ENCODE data around the gene MAP2K6.

The MAP2K6 gene

DNA sequence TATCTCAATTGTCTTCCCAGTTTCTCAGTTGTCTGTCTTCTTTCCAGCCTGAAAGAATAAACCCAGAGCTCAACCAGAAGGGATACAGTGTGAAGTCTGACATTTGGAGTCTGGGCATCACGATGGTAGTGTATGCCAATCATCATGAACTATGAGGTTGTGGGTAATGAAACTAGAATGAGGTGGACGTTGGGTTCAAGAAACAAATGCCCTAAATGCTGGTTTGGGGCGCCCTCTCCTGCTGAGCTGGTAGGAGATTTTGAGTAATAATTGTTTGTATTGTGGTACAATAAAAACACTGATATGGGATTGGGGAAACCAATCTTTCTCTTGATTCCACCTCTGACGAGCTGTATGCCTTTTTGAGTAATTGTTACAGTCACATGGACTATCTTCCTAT, 110.4 kb downstream of the MAP2K6 start:
- TF ChIP-seq, protein P1, sequence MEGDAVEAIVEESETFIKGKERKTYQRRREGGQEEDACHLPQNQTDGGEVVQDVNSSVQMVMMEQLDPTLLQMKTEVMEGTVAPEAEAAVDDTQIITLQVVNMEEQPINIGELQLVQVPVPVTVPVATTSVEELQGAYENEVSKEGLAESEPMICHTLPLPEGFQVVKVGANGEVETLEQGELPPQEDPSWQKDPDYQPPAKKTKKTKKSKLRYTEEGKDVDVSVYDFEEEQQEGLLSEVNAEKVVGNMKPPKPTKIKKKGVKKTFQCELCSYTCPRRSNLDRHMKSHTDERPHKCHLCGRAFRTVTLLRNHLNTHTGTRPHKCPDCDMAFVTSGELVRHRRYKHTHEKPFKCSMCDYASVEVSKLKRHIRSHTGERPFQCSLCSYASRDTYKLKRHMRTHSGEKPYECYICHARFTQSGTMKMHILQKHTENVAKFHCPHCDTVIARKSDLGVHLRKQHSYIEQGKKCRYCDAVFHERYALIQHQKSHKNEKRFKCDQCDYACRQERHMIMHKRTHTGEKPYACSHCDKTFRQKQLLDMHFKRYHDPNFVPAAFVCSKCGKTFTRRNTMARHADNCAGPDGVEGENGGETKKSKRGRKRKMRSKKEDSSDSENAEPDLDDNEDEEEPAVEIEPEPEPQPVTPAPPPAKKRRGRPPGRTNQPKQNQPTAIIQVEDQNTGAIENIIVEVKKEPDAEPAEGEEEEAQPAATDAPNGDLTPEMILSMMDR (conservative IDR thresholded peaks at IDR 0.05; ENCODE audit: low read depth, low read length), result peak; percentile 39
- peak; percentile 21 for DNase-seq (ENCODE audit: low read depth)
- H3K4me3 ChIP-seq (ENCODE audit: low read depth, low read length), result no peak overlapping the region

DNA sequence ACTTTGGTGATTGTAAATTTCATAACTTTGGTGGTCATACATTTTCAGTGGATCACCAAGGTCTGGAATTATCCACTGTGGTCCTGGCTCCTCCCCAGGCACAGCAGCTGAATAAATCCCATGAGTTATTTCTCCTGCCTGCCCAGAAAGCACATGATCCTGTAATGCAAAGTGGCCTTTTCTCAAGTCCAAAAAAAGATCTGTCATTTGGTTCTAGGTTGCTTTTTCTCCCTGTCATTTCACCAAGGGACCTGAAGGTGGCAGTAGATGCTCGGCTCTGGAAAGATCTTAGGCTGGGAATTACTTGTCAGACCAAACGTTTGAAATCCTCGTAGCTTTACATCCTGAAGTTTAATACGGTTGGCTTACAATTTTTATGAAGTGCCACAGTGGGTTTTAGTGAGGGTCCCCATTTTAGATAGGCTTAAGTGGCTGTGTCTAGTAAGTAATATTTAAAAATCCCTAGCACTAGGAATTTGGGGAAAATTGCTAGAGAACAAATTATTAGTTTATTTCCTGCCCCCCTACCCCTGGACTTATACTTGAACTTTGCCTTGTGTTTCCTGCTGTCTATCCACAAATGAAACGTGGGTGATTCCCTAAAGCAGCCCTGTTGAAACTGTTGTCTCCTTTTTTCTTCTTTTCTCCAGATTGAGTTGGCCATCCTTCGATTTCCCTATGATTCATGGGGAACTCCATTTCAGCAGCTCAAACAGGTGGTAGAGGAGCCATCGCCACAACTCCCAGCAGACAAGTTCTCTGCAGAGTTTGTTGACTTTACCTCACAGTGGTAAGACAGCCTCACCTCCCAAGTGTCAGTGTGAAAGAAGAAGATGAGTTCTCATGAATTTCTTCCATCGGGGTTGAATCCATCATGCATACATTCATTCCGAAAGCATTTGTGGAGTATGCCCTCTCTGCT, 111.7 kb downstream of the MAP2K6 start:
- TF ChIP-seq, protein P1 (conservative IDR thresholded peaks at IDR 0.05; ENCODE audit: low read depth, low read length), result peak; percentile 98
- no peak overlapping the region for H3K4me3 ChIP-seq (ENCODE audit: low read depth, low read length)
- DNase-seq (ENCODE audit: low read depth), result peak; percentile 85

DNA sequence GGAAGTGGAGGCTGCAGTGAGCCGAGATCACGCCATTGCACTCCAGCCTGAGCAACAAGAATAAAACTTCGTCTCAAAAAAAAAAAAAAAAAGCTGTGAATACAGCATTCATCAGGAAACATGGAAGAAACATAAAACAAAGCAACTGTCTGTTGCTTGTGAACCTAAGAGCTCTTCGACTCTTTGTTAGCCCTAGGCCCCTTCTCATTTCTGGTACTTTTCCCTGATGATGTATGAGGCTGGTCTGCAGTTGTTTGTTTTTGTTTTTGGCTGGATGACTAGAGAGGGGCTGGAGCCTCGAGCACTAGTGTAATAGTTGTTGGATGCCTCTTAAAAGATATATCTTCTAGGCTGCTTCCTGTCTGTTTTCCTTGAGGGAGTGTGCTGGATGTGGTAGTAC, 113.5 kb downstream of the MAP2K6 start:
- H3K4me3 ChIP-seq (ENCODE audit: low read depth, low read length), result no peak overlapping the region
- DNase-seq (ENCODE audit: low read depth), result no peak
- TF ChIP-seq, protein P1 (conservative IDR thresholded peaks at IDR 0.05; ENCODE audit: low read depth, low read length), result no peak

DNA sequence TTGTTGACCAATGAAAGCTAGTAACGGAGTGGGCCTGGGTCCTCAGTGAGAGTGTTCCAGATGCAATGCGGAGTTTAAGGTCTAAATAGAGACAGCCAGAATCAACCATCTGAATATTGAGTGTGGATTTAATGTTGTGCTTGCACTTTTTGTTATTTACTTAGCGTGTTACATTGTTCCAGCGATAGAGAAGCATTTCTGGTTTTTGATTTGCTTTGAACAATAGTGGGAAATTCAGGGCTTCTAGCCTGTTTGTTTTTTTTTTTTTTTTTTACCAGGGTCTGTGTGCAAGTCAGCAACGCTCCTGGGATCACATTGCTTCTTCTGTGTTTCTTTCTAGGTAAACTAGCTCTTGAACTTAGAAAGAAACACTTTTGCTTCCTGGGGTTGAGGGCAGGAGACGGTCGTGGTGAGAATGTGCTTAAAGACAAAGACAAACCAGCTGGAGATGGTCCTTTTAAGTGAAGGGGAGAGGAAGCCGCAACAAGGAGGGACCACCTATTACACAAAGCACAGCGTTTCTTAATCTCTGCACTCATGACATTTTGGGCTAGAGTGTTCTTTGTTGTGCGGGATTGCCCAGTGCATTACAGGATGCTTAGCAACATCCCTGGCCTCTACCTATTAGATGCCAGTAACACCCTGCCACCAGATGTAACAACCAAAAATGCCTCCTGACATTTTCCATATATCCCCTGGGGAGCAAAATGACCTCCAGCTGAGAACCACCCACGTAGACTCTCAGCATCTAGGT, 119.2 kb downstream of the MAP2K6 start:
- no peak overlapping the region for H3K4me3 ChIP-seq (ENCODE audit: low read depth, low read length)
- no peak for DNase-seq (ENCODE audit: low read depth)
- TF ChIP-seq, protein P1 (conservative IDR thresholded peaks at IDR 0.05; ENCODE audit: low read depth, low read length), result no peak

DNA sequence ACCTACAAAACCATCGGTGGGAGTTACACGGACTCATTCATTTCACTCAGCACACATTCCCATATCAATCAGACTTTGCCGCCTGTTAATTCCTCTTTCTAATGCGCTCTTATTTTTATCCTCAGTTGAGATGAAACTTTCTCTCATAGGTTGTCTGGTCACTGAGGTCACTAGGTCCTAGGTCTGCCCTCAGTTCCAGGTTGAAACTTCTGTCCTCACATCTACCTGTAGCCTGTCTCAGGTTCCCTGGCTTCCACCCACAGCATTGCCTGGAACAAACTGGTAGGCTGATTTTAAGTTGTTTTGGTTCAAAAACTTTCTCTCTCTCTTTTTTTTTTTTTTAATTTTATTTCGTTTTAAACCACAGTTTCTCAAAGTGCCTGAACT, 119.7 kb downstream of the MAP2K6 start:
- TF ChIP-seq, protein P1 (conservative IDR thresholded peaks at IDR 0.05; ENCODE audit: low read depth, low read length), result no peak

DNA sequence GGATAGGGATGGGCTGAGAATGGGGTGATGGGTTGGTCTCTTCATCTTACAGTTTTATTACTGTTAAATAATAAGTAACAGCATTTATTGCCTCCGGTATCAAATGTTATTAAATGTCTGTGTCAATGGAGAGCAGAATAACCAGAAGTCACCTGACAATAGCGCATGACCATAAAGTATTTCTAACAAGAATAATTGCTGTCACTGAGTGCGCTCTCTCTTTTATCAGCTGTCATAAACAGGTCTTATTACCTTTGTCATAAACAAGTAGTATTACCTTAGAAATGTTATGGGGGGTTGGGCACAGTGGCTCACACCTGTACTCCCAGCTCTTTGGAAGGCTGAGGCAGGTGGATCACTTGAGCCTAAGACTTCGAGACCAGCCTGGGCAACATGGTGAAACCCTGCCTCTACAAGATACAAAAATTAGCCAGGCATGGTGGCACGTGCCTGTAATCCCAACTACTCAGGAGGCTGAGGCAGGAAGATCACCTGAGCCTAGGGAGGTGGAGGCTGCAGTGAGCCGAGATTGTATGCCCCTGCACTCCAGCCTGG, 120.6 kb downstream of the MAP2K6 start:
- TF ChIP-seq, protein P1 (conservative IDR thresholded peaks at IDR 0.05; ENCODE audit: low read depth, low read length), result no peak
- H3K4me3 ChIP-seq (ENCODE audit: low read depth, low read length), result no peak overlapping the region
- no peak for DNase-seq (ENCODE audit: low read depth)

More for the DNA sequence above, 119.7 kb downstream of the MAP2K6 start:
- H3K4me3 ChIP-seq (ENCODE audit: low read depth, low read length), result no peak overlapping the region
- DNase-seq (ENCODE audit: low read depth), result no peak

Data from choroid plexus epithelial cell (primary cell).